Stimulated activated CD4-positive, alpha-beta T cell treated with anti-CD3 and anti-CD28 coated beads, TNF-alpha, amount 100 ng/mL, for 4 hours (primary cell): Measurements from ENCODE around the gene HGFAC.

ENCODE experiments used
- DNase-seq, 3 experiments: peaks; one replicate each; pipeline ENCODE4 v3.0.0-alpha.2; 2020; ENCODE audit warnings: low read depth in 3 of 3

The HGFAC gene

GRCh38 chr4:3426465-3427133, 15.2 kb upstream of the HGFAC start:
- no peak for DNase-seq

GRCh38 chr4:3427134-3427476, 14.7 kb upstream of the HGFAC start:
- no peak for DNase-seq

- no peak for DNase-seq
These were observed 13.9 kb upstream of the HGFAC start for GRCh38 chr4:3427706-3428446.

GRCh38 chr4:3429651-3430050, 12.1 kb upstream of the HGFAC start:
- no peak for DNase-seq

GRCh38 chr4:3430524-3430923, 11.2 kb upstream of the HGFAC start:
- no peak for DNase-seq

GRCh38 chr4:3431446-3431993, 10.2 kb upstream of the HGFAC start:
- no peak for DNase-seq

- no peak for DNase-seq
These were observed 9.4 kb upstream of the HGFAC start for GRCh38 chr4:3432381-3432790.

- DNase-seq, result no peak
These were observed 8.5 kb upstream of the HGFAC start for GRCh38 chr4:3433138-3433869.

GRCh38 chr4:3434881-3435685, 6.7 kb upstream of the HGFAC start:
- no peak for DNase-seq

- DNase-seq, result no peak
These were observed 6.1 kb upstream of the HGFAC start for GRCh38 chr4:3435686-3435956.

GRCh38 chr4:3436048-3436797, 5.5 kb upstream of the HGFAC start:
- no peak for DNase-seq

GRCh38 chr4:3436798-3437581, 4.8 kb upstream of the HGFAC start:
- DNase-seq, result no peak

GRCh38 chr4:3437582-3437936, 4.2 kb upstream of the HGFAC start:
- DNase-seq, result no peak

GRCh38 chr4:3437998-3438846, 3.5 kb upstream of the HGFAC start:
- no peak for DNase-seq

- no peak for DNase-seq
These were observed 3.0 kb upstream of the HGFAC start for GRCh38 chr4:3438847-3439180.

- no peak for DNase-seq
These were observed 2.4 kb upstream of the HGFAC start for GRCh38 chr4:3439391-3439790.

GRCh38 chr4:3440011-3440410, 1.8 kb upstream of the HGFAC start:
- no peak for DNase-seq

- DNase-seq, result no peak
These were observed 728 bp upstream of the HGFAC start for GRCh38 chr4:3440979-3441500.

GRCh38 chr4:3442460-3442958, 741 bp downstream of the HGFAC start:
- DNase-seq, result no peak
